ENCODE results near the gene ZBTB20.

Gene ZBTB20

DNA sequence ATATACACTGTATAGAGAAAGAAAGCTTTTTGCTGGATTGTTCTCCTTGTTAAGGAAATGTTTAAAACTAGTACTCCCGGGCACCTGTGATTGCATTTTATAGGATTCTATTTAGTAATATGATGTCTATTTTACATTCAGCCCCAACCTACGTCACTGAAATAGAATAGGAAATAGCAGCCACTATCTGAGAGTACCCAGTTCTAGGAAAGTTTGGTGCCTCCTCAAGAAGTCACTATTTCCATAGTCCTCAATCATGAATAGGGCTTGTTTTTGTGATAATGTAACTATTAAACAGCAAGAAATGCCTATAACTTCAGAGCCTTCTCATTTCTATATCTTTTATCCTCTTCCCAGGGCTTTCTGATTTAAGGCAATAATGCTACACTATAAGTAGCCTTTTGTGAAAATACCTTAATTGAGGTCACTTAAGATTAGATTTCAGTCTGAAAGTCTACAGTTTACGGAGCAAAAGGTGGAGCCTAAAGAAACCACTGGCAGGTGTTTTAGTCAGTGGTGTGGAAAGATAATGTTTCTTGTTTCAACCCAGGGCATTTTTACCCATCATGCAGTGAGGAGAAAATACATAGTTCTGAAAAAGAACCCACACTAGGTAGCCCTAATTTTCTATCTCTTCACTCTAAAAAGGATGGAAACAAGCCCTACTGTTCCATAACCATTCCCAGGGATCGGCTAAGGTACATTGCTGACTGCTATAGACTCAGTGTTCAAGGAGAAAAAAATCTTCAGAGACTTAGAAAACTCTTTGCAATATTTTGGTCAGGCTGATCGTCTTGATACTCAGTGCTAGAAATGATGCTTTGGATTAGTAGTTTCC is 814.5 kb downstream of the ZBTB20 start:
- FAIRE-seq, result no peak
- DNase-seq (ENCODE audit: insufficient read length, low spot score), result no peak
- TF ChIP-seq, protein P1, sequence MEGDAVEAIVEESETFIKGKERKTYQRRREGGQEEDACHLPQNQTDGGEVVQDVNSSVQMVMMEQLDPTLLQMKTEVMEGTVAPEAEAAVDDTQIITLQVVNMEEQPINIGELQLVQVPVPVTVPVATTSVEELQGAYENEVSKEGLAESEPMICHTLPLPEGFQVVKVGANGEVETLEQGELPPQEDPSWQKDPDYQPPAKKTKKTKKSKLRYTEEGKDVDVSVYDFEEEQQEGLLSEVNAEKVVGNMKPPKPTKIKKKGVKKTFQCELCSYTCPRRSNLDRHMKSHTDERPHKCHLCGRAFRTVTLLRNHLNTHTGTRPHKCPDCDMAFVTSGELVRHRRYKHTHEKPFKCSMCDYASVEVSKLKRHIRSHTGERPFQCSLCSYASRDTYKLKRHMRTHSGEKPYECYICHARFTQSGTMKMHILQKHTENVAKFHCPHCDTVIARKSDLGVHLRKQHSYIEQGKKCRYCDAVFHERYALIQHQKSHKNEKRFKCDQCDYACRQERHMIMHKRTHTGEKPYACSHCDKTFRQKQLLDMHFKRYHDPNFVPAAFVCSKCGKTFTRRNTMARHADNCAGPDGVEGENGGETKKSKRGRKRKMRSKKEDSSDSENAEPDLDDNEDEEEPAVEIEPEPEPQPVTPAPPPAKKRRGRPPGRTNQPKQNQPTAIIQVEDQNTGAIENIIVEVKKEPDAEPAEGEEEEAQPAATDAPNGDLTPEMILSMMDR (IDR thresholded peaks at IDR 0.05; ENCODE audit: insufficient read depth, missing control alignments), result no peak

DNA sequence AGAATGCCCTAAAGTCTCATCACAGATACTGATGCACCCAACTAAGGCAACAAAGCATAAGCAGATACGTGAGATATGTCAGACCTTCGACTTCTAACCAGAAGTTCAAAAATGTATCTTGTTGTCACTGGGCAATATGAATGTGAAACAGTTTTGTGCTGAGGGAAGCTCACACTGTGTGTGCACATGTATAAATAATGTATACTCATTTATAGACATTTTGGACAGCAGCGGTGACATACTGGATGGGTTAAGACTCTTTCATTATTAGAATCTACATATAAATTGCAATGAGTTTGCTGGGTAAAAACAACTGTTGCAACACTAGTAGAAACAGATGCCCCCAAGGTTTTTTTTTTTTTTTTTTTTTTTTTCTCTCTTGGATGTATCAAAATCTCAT is 815.4 kb downstream of the ZBTB20 start:
- FAIRE-seq, result no peak
- TF ChIP-seq, protein P1 (IDR thresholded peaks at IDR 0.05; ENCODE audit: insufficient read depth, missing control alignments), result no peak
- DNase-seq (ENCODE audit: insufficient read length, low spot score), result no peak

DNA sequence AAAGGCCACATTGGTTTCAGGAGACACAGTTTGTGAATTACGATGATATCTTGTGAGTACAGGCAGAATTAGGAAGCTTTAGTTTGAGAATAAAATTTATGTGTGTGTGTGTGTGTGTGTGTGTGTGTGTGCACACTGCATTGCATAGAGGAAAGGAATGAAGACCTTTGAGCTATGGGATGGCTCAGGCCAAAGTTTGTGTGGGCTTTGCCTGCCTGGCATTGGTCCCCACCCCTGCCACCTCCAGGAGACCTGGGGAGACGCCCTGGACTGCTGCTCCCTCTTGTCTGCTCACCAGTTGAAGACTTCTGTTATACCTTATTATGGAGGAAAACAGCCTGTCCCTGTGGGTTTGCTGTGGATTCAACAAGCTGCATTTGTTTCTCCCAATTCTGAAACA is 816.1 kb downstream of the ZBTB20 start:
- DNase-seq (ENCODE audit: insufficient read length, low spot score) (no peak), FAIRE-seq (no peak)
- TF ChIP-seq, protein P1 (IDR thresholded peaks at IDR 0.05; ENCODE audit: insufficient read depth, missing control alignments), result no peak

DNA sequence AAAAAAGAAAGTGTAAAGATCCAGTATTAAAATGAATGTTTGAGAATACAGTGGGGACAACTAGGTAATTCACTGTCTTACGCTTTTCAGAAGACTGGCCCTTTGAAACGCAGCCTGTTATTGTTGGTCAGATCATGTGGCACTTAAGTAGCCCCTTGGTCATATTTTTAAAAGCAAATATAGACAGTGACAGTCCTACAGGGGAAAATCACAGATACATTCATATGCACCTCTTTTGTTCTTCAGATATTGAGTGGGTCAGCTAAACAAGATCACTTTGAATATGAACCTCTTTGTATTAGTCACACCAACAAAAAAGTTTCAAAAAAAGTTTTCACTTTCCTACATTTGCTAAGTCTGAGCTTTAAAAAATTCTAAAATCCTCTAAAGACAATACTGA is 817.3 kb downstream of the ZBTB20 start:
- TF ChIP-seq, protein P1 (IDR thresholded peaks at IDR 0.05; ENCODE audit: insufficient read depth, missing control alignments), result no peak
- DNase-seq (ENCODE audit: insufficient read length, low spot score) (no peak), FAIRE-seq (no peak)

DNA sequence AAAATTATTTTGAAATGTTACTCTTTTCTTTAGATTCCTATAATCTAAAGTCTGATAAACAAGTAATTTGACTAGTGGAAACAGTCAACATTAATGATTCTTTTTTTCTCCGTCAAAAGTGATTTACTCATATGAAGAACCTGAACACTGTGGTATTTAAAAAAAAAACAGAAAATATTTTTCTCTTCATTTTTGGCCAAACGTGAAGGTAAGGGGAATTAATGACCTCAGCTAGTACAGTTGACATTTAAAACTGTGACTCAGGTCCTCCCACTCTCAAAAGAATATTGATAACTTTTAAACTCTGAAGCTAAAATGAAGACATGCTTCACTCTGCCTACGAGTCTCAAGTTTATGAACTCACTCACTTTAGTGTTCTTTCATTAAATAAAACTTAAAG is 818.7 kb downstream of the ZBTB20 start:
- TF ChIP-seq, protein P1 (IDR thresholded peaks at IDR 0.05; ENCODE audit: insufficient read depth, missing control alignments), result no peak
- FAIRE-seq (no peak), DNase-seq (ENCODE audit: insufficient read length, low spot score) (no peak)

DNA sequence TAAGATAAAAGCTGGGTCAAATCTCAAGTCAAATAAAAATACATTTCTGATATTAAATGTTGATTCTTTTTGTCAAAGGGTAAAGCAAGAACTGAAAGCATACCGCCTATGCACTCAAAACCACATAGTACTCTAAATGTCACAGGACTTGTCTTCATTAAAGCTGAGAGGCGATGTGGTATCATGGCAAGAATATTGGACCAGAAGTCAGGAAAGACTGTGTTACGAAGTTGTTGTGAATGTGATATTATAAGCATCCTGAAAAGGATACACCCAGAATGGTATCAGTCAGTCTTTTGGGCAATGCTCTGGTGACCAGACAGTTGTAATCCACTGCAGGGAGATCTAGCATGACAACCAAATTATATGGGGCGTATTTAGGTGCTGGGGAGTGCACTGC is 819.4 kb downstream of the ZBTB20 start:
- TF ChIP-seq, protein P1 (IDR thresholded peaks at IDR 0.05; ENCODE audit: insufficient read depth, missing control alignments), result no peak
- DNase-seq (ENCODE audit: insufficient read length, low spot score), result no peak
- FAIRE-seq, result no peak

DNA sequence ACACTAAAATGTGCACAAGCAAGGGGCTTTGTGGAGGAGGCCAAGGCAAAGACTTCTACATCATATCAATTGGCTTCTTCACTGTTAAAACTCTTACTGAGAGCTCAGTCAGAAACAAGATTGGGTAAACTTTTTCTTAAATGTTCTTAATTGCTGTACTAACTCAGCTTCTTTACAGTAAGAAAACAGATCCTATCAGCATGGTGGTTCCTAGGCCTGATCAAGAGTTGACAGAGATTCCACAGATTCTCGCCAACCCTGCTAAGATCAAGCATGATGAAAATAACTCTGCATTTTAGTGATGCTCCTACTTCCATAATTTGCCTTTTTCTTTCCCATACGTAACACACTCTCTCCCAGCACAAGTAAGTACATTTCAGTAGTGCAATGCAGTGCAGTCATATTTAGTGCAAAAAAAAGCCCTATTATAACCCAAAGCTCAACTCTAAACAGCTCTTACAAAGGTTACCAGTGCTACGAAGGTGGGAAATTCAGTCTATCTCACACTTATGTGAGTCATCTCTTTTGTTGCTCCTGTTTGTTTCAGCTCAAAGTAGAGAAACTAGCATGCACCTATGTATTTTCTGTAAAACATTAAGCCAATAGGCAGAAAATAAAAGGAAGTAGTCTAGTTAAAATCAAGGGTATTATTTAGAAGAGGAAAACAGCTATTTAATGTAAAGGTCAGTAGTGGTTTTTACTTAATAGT is 823.4 kb downstream of the ZBTB20 start:
- no peak for FAIRE-seq
- TF ChIP-seq, protein P1 (IDR thresholded peaks at IDR 0.05; ENCODE audit: insufficient read depth, missing control alignments), result no peak
- no peak for DNase-seq (ENCODE audit: insufficient read length, low spot score)
